A549 (cell line): ENCODE results near the gene TNIK. TPM values are rescaled to one million over a fixed set of nuclear protein-coding genes. Genes with fewer than 3 reads are reported as not detected.

ENCODE experiments used
- ATAC-seq, 2 experiments: fragments of 200-7000 bp in 1 of 2; fragments of >200 bp in 1 of 2; cut with Nextera tagmentation in 1 of 2; cut with Tn5 transposase in 1 of 2; 3 replicates each; pipeline versions ENCODE4 v1.8.0 to v1.9.1; 2018 to 2020; ENCODE audit warnings: mild to moderate bottlenecking in 1 of 2, moderate library complexity in 1 of 2
- CTCF ChIA-PET: fragments of 300-600 bp; sonication (Branson Sonifier 250); formaldehyde crosslinking; extraction: SDS; loops from one replicate; lab custom pipeline; 2021; ENCODE audit warnings: antibody characterized with exemption, inconsistent platforms; lab: Yijun Ruan, JAX
- POLR2A ChIA-PET: fragments of 350-600 bp; formaldehyde crosslinking; extraction: SDS; loops from one replicate; lab custom pipeline; 2021; ENCODE audit warnings: antibody characterized with exemption, inconsistent platforms; lab: Yijun Ruan, JAX
- DNase-seq, 2 experiments: peaks; one replicate each; pipeline versions ENCODE4 v3.0.0 to v3.0.0-alpha.2; 2011 to 2016; ENCODE audit warnings: low read depth in 1 of 2, low spot score in 1 of 2
- FAIRE-seq: peaks from 2 replicates; lab custom pipeline; 2011; peaks lifted over from hg19 to GRCh38; lab: Jason Lieb, UNC
- H3K27ac ChIP-seq, 2 experiments: fragments of >200 bp; sonication (Bioruptor Twin); formaldehyde crosslinking; 3 replicates each; pipeline ENCODE4 v1.5.1; 2016 to 2017
- H3K4me1 ChIP-seq: fragments of >200 bp; sonication (Bioruptor Twin); formaldehyde crosslinking; 3 replicates; pipeline ENCODE4 v1.6.1; 2016
- H3K4me2 ChIP-seq: fragments of >200 bp; sonication (Bioruptor Twin); formaldehyde crosslinking; 3 replicates; pipeline ENCODE4 v1.6.1; 2016
- H3K4me3 ChIP-seq: fragments of >200 bp; sonication (Bioruptor Twin); formaldehyde crosslinking; 3 replicates; pipeline ENCODE4 v1.5.1; 2016
- H3K9me3 ChIP-seq: fragments of >200 bp; sonication (Bioruptor Twin); formaldehyde crosslinking; 3 replicates; pipeline ENCODE4 v1.6.1; 2016
- FOSL2 ChIP-seq, 2 experiments: fragments of 450-650 bp in 1 of 2; fragments of >200 bp in 1 of 2; sonication (Bioruptor Twin) in 1 of 2; formaldehyde crosslinking; IDR thresholded peaks; 2 replicates each; pipeline versions ENCODE4 v1.5.0 to v1.6.1; 2016 to 2020; ENCODE audit warnings: mild to moderate bottlenecking in 1 of 2, moderate library complexity in 1 of 2
- HOXB13 ChIP-seq: fragments of 250-450 bp; sonication (Bioruptor Pico); IDR thresholded peaks from 2 replicates; pipeline ENCODE4 v1.5.0; 2020; ENCODE audit warnings: low read depth, mild to moderate bottlenecking, moderate library complexity
- KDM5A ChIP-seq: fragments of 200-600 bp; sonication (generic); IDR thresholded peaks from 2 replicates; pipeline ENCODE4 v1.6.1; 2016; ENCODE audit warnings: antibody characterized with exemption, mild to moderate bottlenecking
- MYC ChIP-seq: IDR thresholded peaks from 2 replicates; pipeline ENCODE4 v1.6.1; 2012; ENCODE audit warnings: mild to moderate bottlenecking, inconsistent platforms, low read length, improper control_type of control experiment, borderline replicate concordance
- RCOR1 ChIP-seq: fragments of 150-350 bp; IDR thresholded peaks from 2 replicates; pipeline ENCODE4 v1.6.1; 2014; ENCODE audit warnings: antibody characterized with exemption, low read length, low read depth
- SMC3 ChIP-seq: fragments of >200 bp; sonication (Bioruptor Twin); formaldehyde crosslinking; IDR thresholded peaks from 3 replicates; pipeline ENCODE4 v1.6.1; 2018; ENCODE audit warnings: inconsistent platforms
- ZNF302 ChIP-seq: fragments of 250-450 bp; sonication (Bioruptor Pico); IDR thresholded peaks from 2 replicates; pipeline ENCODE4 v1.9.0; 2021; ENCODE audit warnings: inconsistent platforms, mild to moderate bottlenecking, moderate library complexity
- WGBS: methylation state at CpG from one replicate; pipeline ENCODE4 v1.1.6; 2017; ENCODE audit errors: missing lambda C conversion rate; 5-methylcytosine and 5-hydroxymethylcytosine counted together
- polyA plus RNA-seq, 4 experiments: library from polyadenylated mRNA; depleted of rRNA in 3 of 4; stranded (reverse); fragments of >200 nt; fragmentation: RNase III in 1 of 4; extraction: RNeasy Plus Mini Kit Qiagen cat#74134 plus additional on column Dnase treatment in 1 of 4; gene quantifications; 2 replicates in 3 of 4; 3 replicates in 1 of 4; pipeline ENCODE4 v1.2.3, GENCODE V29; 2011 to 2017
- TF ChIP-seq, protein P1 (sequence below): fragments of >200 bp; sonication (Bioruptor Twin); formaldehyde crosslinking; IDR thresholded peaks from 3 replicates; pipeline ENCODE4 v1.5.1; 2016
- TF ChIP-seq, protein P2 (sequence below): fragments of 150-350 bp; IDR thresholded peaks from 2 replicates; pipeline ENCODE4 v1.6.1; 2014; ENCODE audit warnings: low read depth, mild to moderate bottlenecking, low read length
- TF ChIP-seq, protein P3 (sequence below): fragments of 250-450 bp; sonication (Bioruptor Pico); IDR thresholded peaks from 2 replicates; pipeline ENCODE4 v1.5.0; 2021; ENCODE audit warnings: mild to moderate bottlenecking, moderate library complexity, borderline replicate concordance
- TF ChIP-seq, protein P4 (sequence below): fragments of >200 bp; sonication (Bioruptor Twin); formaldehyde crosslinking; IDR thresholded peaks from 2 replicates; pipeline ENCODE4 v1.6.1; 2016
- TF ChIP-seq, protein P5 (sequence below): IDR thresholded peaks from 2 replicates; pipeline ENCODE4 v1.6.1; 2012
- TF ChIP-seq, protein P6 (sequence below): IDR thresholded peaks from 2 replicates; pipeline ENCODE4 v1.6.1; 2012
- TF ChIP-seq, protein P7 (sequence below): IDR thresholded peaks from 2 replicates; pipeline ENCODE4 v1.6.1; 2012; ENCODE audit warnings: low read depth, borderline replicate concordance
- TF ChIP-seq, protein P8 (sequence below): fragments of 200-600 bp; sonication (generic); IDR thresholded peaks from 2 replicates; pipeline ENCODE4 v1.6.1; 2016; ENCODE audit warnings: antibody characterized with exemption, mild to moderate bottlenecking, moderate library complexity

The TNIK gene
- polyA plus RNA-seq, 2 of the 4 experiments (the other 2 are of a cell fraction) = 1.6 to 1.8 TPM

DNA sequence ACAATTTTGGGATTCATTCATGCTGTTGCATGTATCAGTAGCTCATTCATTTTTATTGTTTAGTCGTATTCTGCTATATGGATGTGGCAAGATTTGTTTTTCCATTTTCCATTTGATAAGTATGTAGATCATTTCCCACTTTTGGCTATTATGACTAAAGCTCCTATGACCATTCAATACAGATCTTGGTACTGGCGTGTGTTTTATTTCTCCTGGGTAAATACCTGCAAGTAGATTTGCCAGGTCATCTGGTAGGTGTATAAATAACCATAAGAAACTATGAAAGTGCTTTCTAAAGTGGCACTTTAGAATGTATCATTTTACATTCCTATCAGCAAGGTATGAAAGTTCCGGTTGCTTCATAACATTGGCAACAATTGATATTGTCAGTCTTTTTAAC lies 124.6 kb downstream of the TNIK start (continued):
- TF ChIP-seq, protein P1, sequence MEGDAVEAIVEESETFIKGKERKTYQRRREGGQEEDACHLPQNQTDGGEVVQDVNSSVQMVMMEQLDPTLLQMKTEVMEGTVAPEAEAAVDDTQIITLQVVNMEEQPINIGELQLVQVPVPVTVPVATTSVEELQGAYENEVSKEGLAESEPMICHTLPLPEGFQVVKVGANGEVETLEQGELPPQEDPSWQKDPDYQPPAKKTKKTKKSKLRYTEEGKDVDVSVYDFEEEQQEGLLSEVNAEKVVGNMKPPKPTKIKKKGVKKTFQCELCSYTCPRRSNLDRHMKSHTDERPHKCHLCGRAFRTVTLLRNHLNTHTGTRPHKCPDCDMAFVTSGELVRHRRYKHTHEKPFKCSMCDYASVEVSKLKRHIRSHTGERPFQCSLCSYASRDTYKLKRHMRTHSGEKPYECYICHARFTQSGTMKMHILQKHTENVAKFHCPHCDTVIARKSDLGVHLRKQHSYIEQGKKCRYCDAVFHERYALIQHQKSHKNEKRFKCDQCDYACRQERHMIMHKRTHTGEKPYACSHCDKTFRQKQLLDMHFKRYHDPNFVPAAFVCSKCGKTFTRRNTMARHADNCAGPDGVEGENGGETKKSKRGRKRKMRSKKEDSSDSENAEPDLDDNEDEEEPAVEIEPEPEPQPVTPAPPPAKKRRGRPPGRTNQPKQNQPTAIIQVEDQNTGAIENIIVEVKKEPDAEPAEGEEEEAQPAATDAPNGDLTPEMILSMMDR = no peak
- TF ChIP-seq, protein P2, sequence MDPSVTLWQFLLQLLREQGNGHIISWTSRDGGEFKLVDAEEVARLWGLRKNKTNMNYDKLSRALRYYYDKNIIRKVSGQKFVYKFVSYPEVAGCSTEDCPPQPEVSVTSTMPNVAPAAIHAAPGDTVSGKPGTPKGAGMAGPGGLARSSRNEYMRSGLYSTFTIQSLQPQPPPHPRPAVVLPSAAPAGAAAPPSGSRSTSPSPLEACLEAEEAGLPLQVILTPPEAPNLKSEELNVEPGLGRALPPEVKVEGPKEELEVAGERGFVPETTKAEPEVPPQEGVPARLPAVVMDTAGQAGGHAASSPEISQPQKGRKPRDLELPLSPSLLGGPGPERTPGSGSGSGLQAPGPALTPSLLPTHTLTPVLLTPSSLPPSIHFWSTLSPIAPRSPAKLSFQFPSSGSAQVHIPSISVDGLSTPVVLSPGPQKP = no peak
- TF ChIP-seq KDM5A = no peak

DNA sequence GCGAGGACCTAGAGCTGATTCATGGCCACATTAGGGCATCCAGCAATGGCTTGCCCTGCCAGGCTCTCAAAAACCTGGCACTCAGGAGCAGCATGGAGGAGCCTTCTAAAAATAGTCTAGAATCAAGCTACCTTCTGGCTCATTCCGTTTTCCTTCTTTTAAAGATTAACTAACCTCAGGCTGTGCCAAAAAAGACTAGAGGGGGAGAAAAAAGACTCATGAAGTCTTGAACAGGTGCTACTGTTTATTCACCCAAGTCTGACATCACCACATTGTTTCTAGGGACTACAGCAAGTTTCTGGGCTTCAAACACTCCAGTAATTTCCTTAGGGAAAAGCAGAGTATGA lies 125.8 kb downstream of the TNIK start:
- H3K4me2 ChIP-seq = peak overlapping the region; percentile 38; the same call in 2 of the 3 replicates
- no peak for FAIRE-seq
- H3K4me3 ChIP-seq = no peak overlapping the region
- H3K27ac ChIP-seq = 0 out of 6 replicates have a peak overlapping the region, but pooled peaks of 1 of the 2 experiments have one; percentile 25
- no peak; a peak in 1 of 6 replicates for ATAC-seq
- TF ChIP-seq, protein P3, sequence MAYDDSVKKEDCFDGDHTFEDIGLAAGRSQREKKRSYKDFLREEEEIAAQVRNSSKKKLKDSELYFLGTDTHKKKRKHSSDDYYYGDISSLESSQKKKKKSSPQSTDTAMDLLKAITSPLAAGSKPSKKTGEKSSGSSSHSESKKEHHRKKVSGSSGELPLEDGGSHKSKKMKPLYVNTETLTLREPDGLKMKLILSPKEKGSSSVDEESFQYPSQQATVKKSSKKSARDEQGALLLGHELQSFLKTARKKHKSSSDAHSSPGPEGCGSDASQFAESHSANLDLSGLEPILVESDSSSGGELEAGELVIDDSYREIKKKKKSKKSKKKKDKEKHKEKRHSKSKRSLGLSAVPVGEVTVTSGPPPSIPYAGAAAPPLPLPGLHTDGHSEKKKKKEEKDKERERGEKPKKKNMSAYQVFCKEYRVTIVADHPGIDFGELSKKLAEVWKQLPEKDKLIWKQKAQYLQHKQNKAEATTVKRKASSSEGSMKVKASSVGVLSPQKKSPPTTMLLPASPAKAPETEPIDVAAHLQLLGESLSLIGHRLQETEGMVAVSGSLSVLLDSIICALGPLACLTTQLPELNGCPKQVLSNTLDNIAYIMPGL (CRISPR knock-in tag) = no peak
- TF ChIP-seq ZNF302 (CRISPR knock-in tag) (no peak), MYC (no peak), SMC3 (no peak), HOXB13 (CRISPR knock-in tag) (no peak)
- TF ChIP-seq, protein P4, sequence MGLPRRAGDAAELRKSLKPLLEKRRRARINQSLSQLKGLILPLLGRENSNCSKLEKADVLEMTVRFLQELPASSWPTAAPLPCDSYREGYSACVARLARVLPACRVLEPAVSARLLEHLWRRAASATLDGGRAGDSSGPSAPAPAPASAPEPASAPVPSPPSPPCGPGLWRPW = no peak
- TF ChIP-seq, protein P5, sequence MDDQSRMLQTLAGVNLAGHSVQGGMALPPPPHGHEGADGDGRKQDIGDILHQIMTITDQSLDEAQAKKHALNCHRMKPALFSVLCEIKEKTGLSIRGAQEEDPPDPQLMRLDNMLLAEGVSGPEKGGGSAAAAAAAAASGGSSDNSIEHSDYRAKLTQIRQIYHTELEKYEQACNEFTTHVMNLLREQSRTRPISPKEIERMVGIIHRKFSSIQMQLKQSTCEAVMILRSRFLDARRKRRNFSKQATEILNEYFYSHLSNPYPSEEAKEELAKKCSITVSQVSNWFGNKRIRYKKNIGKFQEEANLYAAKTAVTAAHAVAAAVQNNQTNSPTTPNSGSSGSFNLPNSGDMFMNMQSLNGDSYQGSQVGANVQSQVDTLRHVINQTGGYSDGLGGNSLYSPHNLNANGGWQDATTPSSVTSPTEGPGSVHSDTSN = no peak
- ChIA-PET POLR2A (no interaction called here), CTCF (interaction anchor here (0.7 to 0.9 kb wide), 2 partner anchors 38 to 56 kb away, joined by 3 read pairs; no protein-coding TSS in a partner anchor)
- no peaks in the 10 kb centered on the region for H3K9me3 ChIP-seq
- DNase-seq = peak in 1 of 2 experiments; percentile 12
- 37% methylated on average over 2 of the region's 2 CpGs for WGBS
- peaks cover 12% of the 10 kb centered on the region for H3K4me1 ChIP-seq

DNA sequence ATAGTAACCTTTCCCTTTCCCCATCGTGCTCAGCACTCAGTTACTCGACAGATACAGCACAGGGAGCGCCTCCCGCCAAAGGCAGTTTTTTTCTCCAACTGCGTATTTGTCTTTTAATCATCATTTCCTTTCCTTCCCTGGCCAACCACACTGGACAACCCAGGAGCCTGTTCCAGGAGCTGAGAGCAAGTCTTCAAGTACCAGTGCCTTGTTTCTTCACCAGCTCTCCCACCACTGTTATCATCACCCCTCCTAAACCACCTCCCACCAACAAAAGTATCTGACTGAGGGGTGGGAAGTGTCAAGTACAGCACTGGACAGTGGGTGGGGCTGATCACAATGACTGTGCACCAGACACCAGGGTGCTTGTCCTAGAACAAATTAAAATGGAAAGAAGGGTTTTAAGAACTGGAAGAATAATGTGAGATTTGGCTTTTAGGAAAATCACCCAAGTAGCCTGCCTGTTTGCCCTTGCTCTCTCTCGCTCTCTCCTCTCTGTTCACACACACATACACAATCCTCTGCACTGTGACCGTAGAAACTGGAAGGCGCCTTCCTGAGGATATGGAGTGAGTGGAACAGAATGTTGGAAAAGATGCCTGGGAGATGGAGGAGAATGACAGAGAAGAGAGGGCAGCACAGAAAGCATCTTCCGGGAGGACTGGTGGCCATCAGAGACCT lies 126.3 kb downstream of the TNIK start:
- no peak overlapping the region for H3K4me3 ChIP-seq
- TF ChIP-seq, protein P6, sequence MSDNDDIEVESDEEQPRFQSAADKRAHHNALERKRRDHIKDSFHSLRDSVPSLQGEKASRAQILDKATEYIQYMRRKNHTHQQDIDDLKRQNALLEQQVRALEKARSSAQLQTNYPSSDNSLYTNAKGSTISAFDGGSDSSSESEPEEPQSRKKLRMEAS = no peak
- TF ChIP-seq, protein P4 = no peak
- no peak for TF ChIP-seq RCOR1
- TF ChIP-seq, protein P7, sequence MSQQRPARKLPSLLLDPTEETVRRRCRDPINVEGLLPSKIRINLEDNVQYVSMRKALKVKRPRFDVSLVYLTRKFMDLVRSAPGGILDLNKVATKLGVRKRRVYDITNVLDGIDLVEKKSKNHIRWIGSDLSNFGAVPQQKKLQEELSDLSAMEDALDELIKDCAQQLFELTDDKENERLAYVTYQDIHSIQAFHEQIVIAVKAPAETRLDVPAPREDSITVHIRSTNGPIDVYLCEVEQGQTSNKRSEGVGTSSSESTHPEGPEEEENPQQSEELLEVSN = no peak
- TF ChIP-seq, protein P8, sequence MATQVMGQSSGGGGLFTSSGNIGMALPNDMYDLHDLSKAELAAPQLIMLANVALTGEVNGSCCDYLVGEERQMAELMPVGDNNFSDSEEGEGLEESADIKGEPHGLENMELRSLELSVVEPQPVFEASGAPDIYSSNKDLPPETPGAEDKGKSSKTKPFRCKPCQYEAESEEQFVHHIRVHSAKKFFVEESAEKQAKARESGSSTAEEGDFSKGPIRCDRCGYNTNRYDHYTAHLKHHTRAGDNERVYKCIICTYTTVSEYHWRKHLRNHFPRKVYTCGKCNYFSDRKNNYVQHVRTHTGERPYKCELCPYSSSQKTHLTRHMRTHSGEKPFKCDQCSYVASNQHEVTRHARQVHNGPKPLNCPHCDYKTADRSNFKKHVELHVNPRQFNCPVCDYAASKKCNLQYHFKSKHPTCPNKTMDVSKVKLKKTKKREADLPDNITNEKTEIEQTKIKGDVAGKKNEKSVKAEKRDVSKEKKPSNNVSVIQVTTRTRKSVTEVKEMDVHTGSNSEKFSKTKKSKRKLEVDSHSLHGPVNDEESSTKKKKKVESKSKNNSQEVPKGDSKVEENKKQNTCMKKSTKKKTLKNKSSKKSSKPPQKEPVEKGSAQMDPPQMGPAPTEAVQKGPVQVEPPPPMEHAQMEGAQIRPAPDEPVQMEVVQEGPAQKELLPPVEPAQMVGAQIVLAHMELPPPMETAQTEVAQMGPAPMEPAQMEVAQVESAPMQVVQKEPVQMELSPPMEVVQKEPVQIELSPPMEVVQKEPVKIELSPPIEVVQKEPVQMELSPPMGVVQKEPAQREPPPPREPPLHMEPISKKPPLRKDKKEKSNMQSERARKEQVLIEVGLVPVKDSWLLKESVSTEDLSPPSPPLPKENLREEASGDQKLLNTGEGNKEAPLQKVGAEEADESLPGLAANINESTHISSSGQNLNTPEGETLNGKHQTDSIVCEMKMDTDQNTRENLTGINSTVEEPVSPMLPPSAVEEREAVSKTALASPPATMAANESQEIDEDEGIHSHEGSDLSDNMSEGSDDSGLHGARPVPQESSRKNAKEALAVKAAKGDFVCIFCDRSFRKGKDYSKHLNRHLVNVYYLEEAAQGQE = no peak
- TF ChIP-seq FOSL2 (IDR thresholded peaks at IDR 0.05) = no peak
- TF ChIP-seq FOSL2 (CRISPR knock-in tag; IDR thresholded peaks at IDR 0.05) = no peak
- DNase-seq (no peak), ATAC-seq (no peak), FAIRE-seq (no peak)
- peaks cover 12% of the 10 kb centered on the region for H3K4me1 ChIP-seq
- no peaks in the 10 kb centered on the region for H3K9me3 ChIP-seq
- peak overlapping the region; percentile 38; the same call in 2 of the 3 replicates for H3K4me2 ChIP-seq
- 0 out of 6 replicates have a peak overlapping the region, but pooled peaks of 1 of the 2 experiments have one; percentile 25 for H3K27ac ChIP-seq
- 91% methylated on average over 9 of the region's 9 CpGs for whole genome bisulfite sequencing
- ChIA-PET CTCF (interaction anchor here (0.7 to 0.9 kb wide), 2 partner anchors 39 to 57 kb away, joined by 3 read pairs; no protein-coding TSS in a partner anchor), POLR2A (no interaction called here)
